ENCODE measurements around the gene ITGAX. TPM values are rescaled to one million over a fixed set of nuclear protein-coding genes. Genes with fewer than 3 reads are reported as not detected.
"Not testable (repeated sequence)": the region's sequence is repeated elsewhere in the genome, so short reads cannot be mapped to it uniquely, and the experiment has no call there.

ITGAX gene
- total and polyA plus RNA-seq, 2 experiments from 2014 or later: 0.50 to 0.60 TPM

DNA sequence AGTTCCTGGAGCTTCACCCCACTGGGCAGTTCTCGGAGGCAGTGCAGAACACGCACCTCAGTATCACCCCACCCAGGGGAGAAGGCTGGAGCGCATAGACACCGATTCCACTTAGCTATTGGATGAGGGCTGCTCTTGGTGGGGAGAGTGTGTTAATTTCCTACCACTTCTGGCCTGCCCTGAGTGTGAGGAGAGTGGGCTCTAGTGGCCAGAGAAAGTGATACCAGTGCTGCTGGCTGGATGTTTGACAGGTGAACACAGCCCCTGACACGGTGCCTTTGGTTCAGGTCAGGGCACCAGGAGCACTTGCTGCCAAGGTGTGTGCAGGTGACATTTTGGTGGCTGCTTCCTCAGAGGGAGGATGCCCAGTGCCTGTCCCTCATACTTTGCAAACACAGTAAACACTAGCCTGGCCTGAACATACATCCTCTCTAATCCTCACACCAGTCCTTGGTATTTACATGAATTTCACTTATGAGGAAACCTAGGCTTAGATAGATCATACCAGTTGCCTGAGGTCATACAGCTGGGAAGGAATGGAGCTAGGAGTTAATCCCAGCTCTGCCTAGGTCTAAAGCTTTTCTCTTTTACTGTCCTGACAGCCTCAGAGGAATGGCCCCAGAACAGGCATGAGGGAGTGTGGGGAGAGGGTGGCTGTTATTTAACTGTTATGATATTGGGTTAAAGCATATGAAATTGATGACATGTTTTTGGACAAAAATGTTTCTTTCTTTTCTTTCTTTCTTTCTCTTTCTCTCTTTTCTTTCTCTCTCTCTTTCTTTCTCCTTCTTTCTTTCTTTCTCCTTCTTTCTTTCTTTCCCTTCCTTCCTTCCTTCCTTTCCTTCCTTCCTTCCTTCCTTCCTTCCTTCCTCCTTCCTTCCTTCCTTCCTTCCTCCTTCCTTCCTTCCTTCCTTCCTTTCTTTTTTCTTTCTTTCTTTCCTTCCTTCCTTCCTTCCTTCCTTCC, 21.0 kb upstream of the ITGAX start:
- Histone ChIP-seq H3K79me2 (no peaks in the 10 kb centered on the region), H3K4me3 (no peak overlapping the region), H2AFZ (no peak overlapping the region), H3K4me2 (no peak overlapping the region), H3K36me3 (replicated peaks; ENCODE audit: insufficient read depth, low read depth) (no peaks in the 10 kb centered on the region), H3K9me3 (ENCODE audit: low read depth) (no peaks in the 10 kb centered on the region), H3K27ac (no peak overlapping the region), H4K20me1 (ENCODE audit: insufficient read depth, poor library complexity, severe bottlenecking) (no peaks in the 10 kb centered on the region), H3K9me2 (replicated peaks; ENCODE audit: insufficient read depth) (no peaks in the 10 kb centered on the region), H3K27me3 (peaks cover 36% of the 10 kb centered on the region), H3K4me1 (ENCODE audit: insufficient read depth) (no peaks in the 10 kb centered on the region)
- TF ChIP-seq EZH2phosphoT487 (IDR thresholded peaks at IDR 0.05; ENCODE audit: low read depth, severe bottlenecking, unreplicated experiment): no peak
- TF ChIP-seq, protein P1, sequence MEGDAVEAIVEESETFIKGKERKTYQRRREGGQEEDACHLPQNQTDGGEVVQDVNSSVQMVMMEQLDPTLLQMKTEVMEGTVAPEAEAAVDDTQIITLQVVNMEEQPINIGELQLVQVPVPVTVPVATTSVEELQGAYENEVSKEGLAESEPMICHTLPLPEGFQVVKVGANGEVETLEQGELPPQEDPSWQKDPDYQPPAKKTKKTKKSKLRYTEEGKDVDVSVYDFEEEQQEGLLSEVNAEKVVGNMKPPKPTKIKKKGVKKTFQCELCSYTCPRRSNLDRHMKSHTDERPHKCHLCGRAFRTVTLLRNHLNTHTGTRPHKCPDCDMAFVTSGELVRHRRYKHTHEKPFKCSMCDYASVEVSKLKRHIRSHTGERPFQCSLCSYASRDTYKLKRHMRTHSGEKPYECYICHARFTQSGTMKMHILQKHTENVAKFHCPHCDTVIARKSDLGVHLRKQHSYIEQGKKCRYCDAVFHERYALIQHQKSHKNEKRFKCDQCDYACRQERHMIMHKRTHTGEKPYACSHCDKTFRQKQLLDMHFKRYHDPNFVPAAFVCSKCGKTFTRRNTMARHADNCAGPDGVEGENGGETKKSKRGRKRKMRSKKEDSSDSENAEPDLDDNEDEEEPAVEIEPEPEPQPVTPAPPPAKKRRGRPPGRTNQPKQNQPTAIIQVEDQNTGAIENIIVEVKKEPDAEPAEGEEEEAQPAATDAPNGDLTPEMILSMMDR (IDR thresholded peaks at IDR 0.05; ENCODE audit: poor library complexity): peak; percentile 32
- no peak for TF ChIP-seq EZH2 (IDR thresholded peaks at IDR 0.05; ENCODE audit: borderline replicate concordance)
- DNase-seq (ENCODE audit: low spot score): peak; percentile 45
- WGBS (ENCODE audit: low lambda C conversion rate, missing lambda C conversion rate): 19% methylated on average over 5 of the region's 5 CpGs

DNA sequence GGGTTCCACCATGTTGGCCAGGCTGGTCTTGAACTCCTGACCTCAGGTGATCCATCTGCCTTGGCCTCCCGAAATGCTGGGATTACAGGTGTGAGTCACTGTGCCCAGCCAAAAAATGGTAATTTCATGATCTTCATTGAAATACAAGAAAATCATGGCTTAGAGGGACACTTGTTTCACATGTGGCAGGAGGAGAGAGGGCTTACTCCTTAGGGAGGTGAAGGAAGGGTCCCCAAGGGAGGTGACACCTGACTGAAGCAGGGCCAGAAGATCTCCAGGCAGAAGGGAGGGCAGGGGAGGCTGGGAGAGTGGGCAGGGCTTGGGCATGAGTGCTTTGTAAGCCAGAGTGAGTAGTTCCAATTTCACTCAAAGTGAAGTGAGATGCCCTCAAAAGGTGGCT, 20.0 kb upstream of the ITGAX start:
- Histone ChIP-seq H3K36me3 (replicated peaks; ENCODE audit: insufficient read depth, low read depth) (no peaks in the 10 kb centered on the region), H3K4me1 (ENCODE audit: insufficient read depth) (no peaks in the 10 kb centered on the region), H3K4me3 (no peak overlapping the region), H2AFZ (no peak overlapping the region), H3K9me2 (replicated peaks; ENCODE audit: insufficient read depth) (no peaks in the 10 kb centered on the region), H3K27me3 (peaks cover 28% of the 10 kb centered on the region), H4K20me1 (ENCODE audit: insufficient read depth, poor library complexity, severe bottlenecking) (no peaks in the 10 kb centered on the region), H3K9me3 (ENCODE audit: low read depth) (no peaks in the 10 kb centered on the region), H3K4me2 (no peak overlapping the region), H3K27ac (no peak overlapping the region), H3K79me2 (no peaks in the 10 kb centered on the region)
- 89% methylated on average over 1 of the region's 1 CpG for whole genome bisulfite sequencing (ENCODE audit: low lambda C conversion rate, missing lambda C conversion rate)
- no peak for TF ChIP-seq EZH2 (IDR thresholded peaks at IDR 0.05; ENCODE audit: borderline replicate concordance)
- no peak for TF ChIP-seq EZH2phosphoT487 (IDR thresholded peaks at IDR 0.05; ENCODE audit: low read depth, severe bottlenecking, unreplicated experiment)
- TF ChIP-seq, protein P1 (IDR thresholded peaks at IDR 0.05; ENCODE audit: poor library complexity): no peak
- DNase-seq (ENCODE audit: low spot score): no peak

DNA sequence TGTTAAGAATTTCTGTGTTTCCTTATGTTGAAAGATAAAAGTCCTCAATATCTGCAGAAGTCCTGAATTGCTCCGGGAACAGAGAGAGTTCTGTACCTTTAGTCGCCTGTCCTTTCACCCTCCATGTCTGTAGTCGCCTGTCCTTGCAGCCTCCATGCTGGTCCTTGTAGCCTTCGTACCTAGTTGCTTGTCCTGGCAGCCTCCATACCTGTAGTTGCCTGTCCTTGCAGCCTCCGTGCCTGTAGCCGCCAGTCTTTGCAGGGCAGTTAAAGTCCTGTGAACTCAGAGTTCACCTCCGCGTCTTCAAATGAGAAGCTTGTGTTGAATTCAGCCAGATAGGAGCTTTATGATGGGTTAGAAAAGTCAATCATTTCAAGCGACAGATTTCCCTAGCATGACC, 19.5 kb upstream of the ITGAX start:
- H3K79me2 ChIP-seq: no peaks in the 10 kb centered on the region
- H3K4me1 ChIP-seq (ENCODE audit: insufficient read depth): no peaks in the 10 kb centered on the region
- 79% methylated on average over 9 of the region's 9 CpGs for WGBS (ENCODE audit: low lambda C conversion rate, missing lambda C conversion rate)
- TF ChIP-seq EZH2phosphoT487 (IDR thresholded peaks at IDR 0.05; ENCODE audit: low read depth, severe bottlenecking, unreplicated experiment) (no peak), EZH2 (IDR thresholded peaks at IDR 0.05; ENCODE audit: borderline replicate concordance) (no peak)
- TF ChIP-seq, protein P1 (IDR thresholded peaks at IDR 0.05; ENCODE audit: poor library complexity): no peak
- no peak overlapping the region for H3K4me2 ChIP-seq
- no peaks in the 10 kb centered on the region for H3K9me2 ChIP-seq (replicated peaks; ENCODE audit: insufficient read depth)
- H3K9me3 ChIP-seq (ENCODE audit: low read depth): no peaks in the 10 kb centered on the region
- no peak overlapping the region for H3K27ac ChIP-seq
- peak; percentile 13 for DNase-seq (ENCODE audit: low spot score)
- H3K36me3 ChIP-seq (replicated peaks; ENCODE audit: insufficient read depth, low read depth): no peaks in the 10 kb centered on the region
- H4K20me1 ChIP-seq (ENCODE audit: insufficient read depth, poor library complexity, severe bottlenecking): no peaks in the 10 kb centered on the region
- peaks cover 23% of the 10 kb centered on the region for H3K27me3 ChIP-seq
- no peak overlapping the region for H2AFZ ChIP-seq
- H3K4me3 ChIP-seq: no peak overlapping the region

DNA sequence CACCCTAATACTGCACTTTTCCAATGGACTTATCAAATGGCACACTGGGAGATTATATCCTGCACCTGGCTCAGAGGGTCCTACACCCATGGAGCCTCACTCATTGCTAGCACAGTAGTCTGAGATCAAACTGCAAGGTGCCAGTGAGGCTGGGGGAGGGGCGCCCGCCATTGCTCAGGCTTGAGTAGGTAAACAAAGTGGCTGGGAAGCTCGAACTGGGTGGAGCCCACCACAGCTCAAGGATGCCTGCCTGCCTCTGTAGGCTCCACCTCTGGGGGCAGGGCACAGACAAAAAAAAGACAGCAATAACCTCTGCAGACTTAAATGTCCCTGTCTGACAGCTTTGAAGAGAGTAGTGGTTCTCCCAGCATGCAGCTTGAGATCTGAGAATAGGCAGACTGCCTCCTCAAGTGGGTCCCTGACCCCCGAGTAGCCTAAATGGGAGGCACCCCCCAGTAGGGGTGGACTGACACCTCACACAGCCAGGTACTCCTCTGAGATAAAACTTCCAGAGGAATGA, 16.8 kb upstream of the ITGAX start:
- not testable (repeated sequence) for H3K4me1 ChIP-seq (ENCODE audit: insufficient read depth); H4K20me1 ChIP-seq (ENCODE audit: insufficient read depth, poor library complexity, severe bottlenecking); DNase-seq (ENCODE audit: low spot score); H3K36me3 ChIP-seq (replicated peaks; ENCODE audit: insufficient read depth, low read depth); H3K9me2 ChIP-seq (replicated peaks; ENCODE audit: insufficient read depth); H3K79me2 ChIP-seq; H2AFZ ChIP-seq; H3K27me3 ChIP-seq; H3K27ac ChIP-seq; H3K4me3 ChIP-seq; H3K9me3 ChIP-seq (ENCODE audit: low read depth); H3K4me2 ChIP-seq
- WGBS (ENCODE audit: low lambda C conversion rate, missing lambda C conversion rate): 62% methylated on average over 4 of the region's 4 CpGs
